ENCODE data around the gene MED22.

Gene MED22

DNA sequence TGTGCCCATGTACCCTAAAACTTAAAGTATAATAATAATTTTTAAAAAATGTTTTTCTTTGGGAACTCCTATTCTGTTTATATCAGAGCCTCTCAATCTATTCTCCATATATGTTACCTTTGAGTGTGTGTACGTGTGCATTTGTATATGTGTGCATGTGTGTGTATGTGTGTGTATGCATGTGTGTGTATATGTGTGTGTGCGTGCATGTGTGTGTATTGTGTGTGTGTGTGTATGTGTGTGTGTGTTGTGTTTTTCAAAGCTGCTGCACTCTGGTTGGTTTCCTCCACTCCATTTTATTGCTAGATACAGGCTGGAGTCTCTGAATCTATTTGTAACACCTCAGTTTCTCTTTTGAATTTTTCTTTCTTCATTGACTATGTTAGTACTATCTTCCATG is 31.9 kb downstream of the MED22 start:
- FAIRE-seq (no peak), DNase-seq (ENCODE audit: insufficient read length, low spot score) (no peak)
- TF ChIP-seq, protein P1, sequence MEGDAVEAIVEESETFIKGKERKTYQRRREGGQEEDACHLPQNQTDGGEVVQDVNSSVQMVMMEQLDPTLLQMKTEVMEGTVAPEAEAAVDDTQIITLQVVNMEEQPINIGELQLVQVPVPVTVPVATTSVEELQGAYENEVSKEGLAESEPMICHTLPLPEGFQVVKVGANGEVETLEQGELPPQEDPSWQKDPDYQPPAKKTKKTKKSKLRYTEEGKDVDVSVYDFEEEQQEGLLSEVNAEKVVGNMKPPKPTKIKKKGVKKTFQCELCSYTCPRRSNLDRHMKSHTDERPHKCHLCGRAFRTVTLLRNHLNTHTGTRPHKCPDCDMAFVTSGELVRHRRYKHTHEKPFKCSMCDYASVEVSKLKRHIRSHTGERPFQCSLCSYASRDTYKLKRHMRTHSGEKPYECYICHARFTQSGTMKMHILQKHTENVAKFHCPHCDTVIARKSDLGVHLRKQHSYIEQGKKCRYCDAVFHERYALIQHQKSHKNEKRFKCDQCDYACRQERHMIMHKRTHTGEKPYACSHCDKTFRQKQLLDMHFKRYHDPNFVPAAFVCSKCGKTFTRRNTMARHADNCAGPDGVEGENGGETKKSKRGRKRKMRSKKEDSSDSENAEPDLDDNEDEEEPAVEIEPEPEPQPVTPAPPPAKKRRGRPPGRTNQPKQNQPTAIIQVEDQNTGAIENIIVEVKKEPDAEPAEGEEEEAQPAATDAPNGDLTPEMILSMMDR (IDR thresholded peaks at IDR 0.05; ENCODE audit: insufficient read depth, missing control alignments) = no peak

DNA sequence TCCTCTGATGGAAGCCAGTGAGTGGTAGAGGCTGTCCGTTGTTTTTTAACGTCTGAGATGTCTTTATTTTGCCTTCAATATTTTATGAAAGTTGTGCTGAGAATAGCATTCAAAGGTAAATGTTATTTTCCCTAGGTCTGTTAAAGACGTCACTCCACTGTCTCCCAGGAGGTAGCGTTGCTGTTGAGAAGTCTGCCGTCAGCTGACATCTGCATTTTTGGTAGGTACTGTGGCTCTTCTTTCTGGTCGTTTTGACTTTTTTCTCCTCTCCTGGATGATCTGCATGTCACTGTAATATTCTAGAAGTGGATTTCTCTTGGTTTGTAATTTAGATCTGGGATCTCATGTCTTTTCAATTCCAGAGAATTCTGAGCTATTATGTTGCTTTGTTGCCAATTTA is 38.3 kb downstream of the MED22 start:
- FAIRE-seq (no peak), DNase-seq (ENCODE audit: insufficient read length, low spot score) (no peak)
- TF ChIP-seq, protein P1 (IDR thresholded peaks at IDR 0.05; ENCODE audit: insufficient read depth, missing control alignments) = no peak

DNA sequence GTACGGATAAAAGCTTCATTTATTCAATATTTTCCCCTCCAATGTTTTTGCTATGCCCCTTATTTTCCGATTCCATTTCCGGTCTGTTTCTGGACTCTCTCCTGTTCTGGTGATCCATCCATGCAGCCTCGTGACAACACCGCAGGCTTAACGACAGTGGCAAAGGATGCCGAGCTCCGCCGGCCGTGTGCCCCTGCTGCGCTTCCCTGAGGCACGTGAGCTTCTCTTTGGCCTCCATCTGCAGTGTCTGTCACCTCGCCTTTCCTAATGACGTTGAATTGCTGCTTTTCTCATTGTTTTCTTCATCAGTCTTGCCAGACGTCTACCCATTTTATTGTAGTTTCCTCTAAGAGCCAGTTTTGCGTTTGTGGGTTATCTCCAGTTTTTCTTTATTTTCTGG is 40.6 kb downstream of the MED22 start:
- TF ChIP-seq, protein P1 (IDR thresholded peaks at IDR 0.05; ENCODE audit: insufficient read depth, missing control alignments) = no peak
- DNase-seq (ENCODE audit: insufficient read length, low spot score) = no peak
- FAIRE-seq = no peak

DNA sequence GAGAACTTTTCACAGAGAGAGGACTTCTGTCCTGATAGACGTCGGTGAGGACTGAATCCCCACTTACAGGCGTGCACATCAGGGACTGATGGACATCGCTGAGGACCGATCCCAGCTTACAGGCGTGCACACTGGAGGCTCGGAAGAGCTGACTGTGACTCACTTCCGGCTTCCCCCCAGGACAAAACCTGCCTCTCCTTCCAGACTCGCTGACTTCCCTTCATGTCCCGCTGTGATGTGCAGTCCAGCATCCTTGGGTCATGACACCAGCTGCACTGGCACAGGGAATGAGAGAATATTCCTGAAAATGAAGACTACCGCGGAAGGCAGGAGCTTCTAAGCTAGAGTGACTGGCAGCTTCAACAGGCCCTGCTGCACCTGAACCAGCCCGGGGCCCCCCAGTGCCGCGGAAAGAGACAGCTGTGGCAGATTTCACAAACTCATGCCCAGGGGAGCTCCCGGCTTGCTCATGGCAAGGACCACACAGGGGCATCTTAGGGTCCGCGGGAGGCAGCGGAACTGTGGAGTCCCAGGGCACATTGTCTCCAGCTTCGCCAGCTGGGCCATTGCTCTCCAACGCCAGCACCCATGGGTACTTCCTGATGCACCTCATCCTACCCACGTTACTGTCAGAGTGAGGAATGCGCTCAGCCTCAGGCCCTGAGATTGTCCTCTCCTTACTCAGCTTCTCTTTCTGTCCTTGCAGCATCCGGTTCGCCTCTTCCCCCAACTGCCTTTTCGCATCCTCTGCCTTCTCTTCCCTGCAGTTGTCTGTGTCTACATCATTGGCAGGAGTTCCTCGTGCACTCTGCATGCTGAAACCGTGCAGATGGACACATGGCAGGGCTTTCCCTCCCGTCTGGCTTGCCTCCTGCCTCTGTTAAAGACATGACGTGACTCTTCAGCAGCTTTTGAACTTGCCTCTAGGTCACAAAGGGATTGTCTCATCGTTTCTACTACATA is 41.4 kb downstream of the MED22 start:
- no peak for FAIRE-seq
- DNase-seq (ENCODE audit: insufficient read length, low spot score) = no peak
- TF ChIP-seq, protein P1 (IDR thresholded peaks at IDR 0.05; ENCODE audit: insufficient read depth, missing control alignments) = no peak

DNA sequence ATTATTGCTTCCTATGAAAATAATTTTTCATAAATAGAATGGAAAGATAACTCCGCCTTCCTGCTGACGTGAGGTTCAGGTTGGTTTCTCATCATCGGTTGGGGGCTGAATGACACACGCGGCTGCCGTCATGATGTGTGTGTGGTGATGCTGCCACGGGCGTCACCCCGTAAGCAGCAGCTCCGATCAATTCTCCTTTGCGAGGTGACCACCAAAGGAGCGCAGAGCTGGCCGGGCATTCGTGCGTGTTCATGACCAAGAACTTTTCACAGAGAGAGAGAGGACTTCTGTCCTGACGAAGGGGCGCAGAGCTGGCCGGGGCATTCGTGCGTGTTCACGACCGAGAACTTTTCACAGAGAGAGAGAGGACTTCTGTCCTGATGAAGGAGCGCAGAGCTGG is 42.2 kb downstream of the MED22 start:
- TF ChIP-seq, protein P1 (IDR thresholded peaks at IDR 0.05; ENCODE audit: insufficient read depth, missing control alignments) = no peak
- FAIRE-seq = no peak
- no peak for DNase-seq (ENCODE audit: insufficient read length, low spot score)

DNA sequence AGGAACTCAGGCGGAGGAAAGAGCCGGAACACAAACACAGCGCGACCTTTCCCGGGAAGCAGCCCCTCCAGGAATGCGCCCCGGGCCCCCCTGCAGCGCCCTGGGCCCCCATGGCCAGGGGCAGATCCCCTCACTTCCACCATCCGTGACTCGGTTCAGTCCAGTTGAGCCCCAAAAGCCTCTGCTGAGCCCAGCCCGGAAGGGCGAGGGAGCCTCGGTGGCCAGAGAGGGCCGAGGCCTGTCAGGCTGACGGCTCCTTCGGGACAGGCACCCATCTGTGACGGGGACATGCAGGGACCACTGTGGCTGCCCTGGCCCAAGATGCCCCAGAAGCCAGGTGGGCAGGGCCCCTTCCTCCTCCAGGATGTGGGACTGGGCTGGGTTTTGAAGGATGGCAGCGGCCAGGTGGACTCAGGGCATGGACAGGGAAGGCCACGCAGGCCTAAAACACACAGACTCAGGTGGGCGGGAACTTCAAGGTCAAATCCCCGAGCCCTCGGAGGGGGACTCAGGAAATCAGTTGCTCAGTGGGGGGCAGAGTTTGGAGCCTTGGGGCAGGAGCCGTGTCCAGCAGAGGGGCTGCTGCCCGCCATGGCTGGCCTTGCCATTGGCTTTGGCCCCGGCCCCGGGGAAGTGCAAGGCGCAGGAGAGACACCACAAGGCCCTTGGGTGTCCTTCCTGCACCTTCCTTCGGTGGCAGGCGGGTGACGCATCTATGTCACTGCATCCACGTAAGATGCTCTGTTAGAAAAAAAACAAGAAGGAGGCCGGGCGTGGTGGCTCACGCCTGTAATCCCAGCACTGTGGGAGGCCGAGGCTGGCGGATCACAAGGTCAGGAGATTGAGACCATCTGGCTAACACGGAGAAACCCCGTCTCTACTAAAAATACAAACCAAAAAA is 43.2 kb downstream of the MED22 start:
- DNase-seq (ENCODE audit: insufficient read length, low spot score) (no peak), FAIRE-seq (no peak)
- TF ChIP-seq, protein P1 (IDR thresholded peaks at IDR 0.05; ENCODE audit: insufficient read depth, missing control alignments) = no peak
